IMR-90 (cell line): ENCODE measurements around the gene OARD1. TPM values are rescaled to one million over a fixed set of nuclear protein-coding genes. Genes with fewer than 3 reads are reported as not detected.

Experiments used
- ATAC-seq: fragments of 200-7000 bp; cut with Tn5 transposase; 2 replicates; pipeline ENCODE4 v1.9.1; 2020; ENCODE audit warnings: low read depth, mild to moderate bottlenecking, moderate library complexity
- BruUV-seq: library from RNA; stranded (reverse); fragments of 400-500 nt; replicated peaks from 2 replicates; lab custom pipeline; 2021; lab: Mats Ljungman, UMichigan
- CTCF ChIA-PET: fragments of 300-600 bp; formaldehyde crosslinking; extraction: SDS; loops from one replicate; lab custom pipeline; 2021; ENCODE audit warnings: antibody characterized with exemption; lab: Yijun Ruan, JAX
- POLR2A ChIA-PET: fragments of 300-600 bp; sonication (Branson Sonifier 250); formaldehyde crosslinking; loops from one replicate; lab custom pipeline; 2022; ENCODE audit warnings: antibody characterized with exemption; ENCODE audit not compliant: unreplicated experiment; lab: Charles Lee
- DNase-seq: peaks from one replicate; pipeline ENCODE4 v3.0.0; 2013
- H2AFZ ChIP-seq: replicated peaks from 2 replicates; pipeline ENCODE3; 2013; ENCODE audit warnings: low read length, mild to moderate bottlenecking; ENCODE audit not compliant: poor library complexity
- H2AK5ac ChIP-seq: 2 replicates; pipeline ENCODE4 v1.6.1; 2013; ENCODE audit warnings: low read depth, low read length, inconsistent platforms
- H2AK9ac ChIP-seq: replicated peaks from 2 replicates; pipeline ENCODE3; 2013; ENCODE audit warnings: mild to moderate bottlenecking, low read depth, low read length, moderate library complexity; ENCODE audit not compliant: poor library complexity
- H2BK120ac ChIP-seq: 2 replicates; pipeline ENCODE4 v1.6.1; 2013; ENCODE audit warnings: low read depth, low read length, inconsistent platforms
- H2BK15ac ChIP-seq: 3 replicates; pipeline ENCODE4 v1.6.1; 2013; ENCODE audit warnings: low read depth, low read length, inconsistent platforms
- H2BK20ac ChIP-seq: 2 replicates; pipeline ENCODE4 v1.6.1; 2013; ENCODE audit warnings: low read depth, mild to moderate bottlenecking, inconsistent platforms, low read length, moderate library complexity
- H2BK5ac ChIP-seq: 2 replicates; pipeline ENCODE4 v1.6.1; 2013; ENCODE audit warnings: mild to moderate bottlenecking, low read depth, low read length, inconsistent platforms; ENCODE audit not compliant: poor library complexity, severe bottlenecking
- H3K14ac ChIP-seq: replicated peaks from 2 replicates; pipeline ENCODE4 v1.6.1; 2013; ENCODE audit warnings: low read depth, low read length, inconsistent platforms
- H3K18ac ChIP-seq: 2 replicates; pipeline ENCODE4 v1.6.1; 2013; ENCODE audit warnings: low read depth, low read length, control low read depth
- H3K23ac ChIP-seq: 2 replicates; pipeline ENCODE4 v1.6.1; 2013; ENCODE audit warnings: low read depth, low read length, inconsistent platforms
- H3K27ac ChIP-seq: 2 replicates; pipeline ENCODE4 v1.5.1; 2013; ENCODE audit warnings: mild to moderate bottlenecking, control low read depth, low read length; ENCODE audit not compliant: insufficient read depth
- H3K27me3 ChIP-seq: 2 replicates; pipeline ENCODE4 v1.6.1; 2013; ENCODE audit warnings: low read length; ENCODE audit not compliant: control insufficient read depth, insufficient read depth
- H3K36me3 ChIP-seq: 2 replicates; pipeline ENCODE4 v1.6.1; 2013; ENCODE audit warnings: low read length, mixed read lengths; ENCODE audit not compliant: control insufficient read depth, insufficient read depth
- H3K4ac ChIP-seq: 2 replicates; pipeline ENCODE4 v1.6.1; 2013; ENCODE audit warnings: low read depth, low read length, inconsistent platforms
- H3K4me1 ChIP-seq: 2 replicates; pipeline ENCODE4 v1.6.1; 2013; ENCODE audit warnings: low read length, mixed read lengths; ENCODE audit not compliant: control insufficient read depth, insufficient read depth
- H3K4me2 ChIP-seq: 2 replicates; pipeline ENCODE4 v1.6.1; 2013; ENCODE audit warnings: low read depth, mild to moderate bottlenecking, control low read depth, low read length, moderate library complexity
- H3K4me3 ChIP-seq: 2 replicates; pipeline ENCODE4 v1.5.1; 2013; ENCODE audit warnings: low read depth, mild to moderate bottlenecking, control low read depth, low read length, moderate library complexity; ENCODE audit not compliant: insufficient read depth
- H3K56ac ChIP-seq: 2 replicates; pipeline ENCODE4 v1.6.1; 2013; ENCODE audit warnings: low read length, inconsistent platforms; ENCODE audit not compliant: insufficient read depth; ENCODE audit errors: extremely low read depth
- H3K79me1 ChIP-seq, 2 experiments: 2 replicates each; pipeline ENCODE4 v1.6.1; 2013; ENCODE audit warnings: low read length in 2 of 2, inconsistent platforms in 1 of 2, low read depth in 1 of 2
- H3K9ac ChIP-seq: 2 replicates; pipeline ENCODE4 v1.6.1; 2013; ENCODE audit warnings: low read depth, low read length, control low read depth
- H3K9me1 ChIP-seq: 2 replicates; pipeline ENCODE4 v1.6.1; 2013; ENCODE audit warnings: low read length, inconsistent platforms; ENCODE audit not compliant: insufficient read depth
- H3K9me3 ChIP-seq: 2 replicates; pipeline ENCODE4 v1.6.1; 2013; ENCODE audit warnings: low read length; ENCODE audit not compliant: control insufficient read depth, insufficient read depth
- H4K20me1 ChIP-seq: 2 replicates; pipeline ENCODE4 v1.6.1; 2013; ENCODE audit warnings: low read length, inconsistent platforms; ENCODE audit not compliant: insufficient read depth
- H4K5ac ChIP-seq: 2 replicates; pipeline ENCODE4 v1.6.1; 2013; ENCODE audit warnings: mild to moderate bottlenecking, low read depth, low read length, control low read depth
- H4K8ac ChIP-seq, 2 experiments: 2 replicates each; pipeline ENCODE4 v1.6.1; 2013; ENCODE audit warnings: low read depth in 2 of 2, low read length in 2 of 2, control low read depth in 1 of 2, inconsistent platforms in 1 of 2
- H4K91ac ChIP-seq: 2 replicates; pipeline ENCODE4 v1.6.1; 2013; ENCODE audit warnings: low read depth, low read length, inconsistent platforms; ENCODE audit not compliant: insufficient read depth
- BHLHE40 ChIP-seq: fragments of 150-350 bp; IDR thresholded peaks from 2 replicates; pipeline ENCODE4 v1.6.1; 2016; ENCODE audit warnings: mild to moderate bottlenecking, low read depth, low read length
- CEBPB ChIP-seq: IDR thresholded peaks from 2 replicates; pipeline ENCODE4 v1.6.1; 2012; ENCODE audit warnings: low read depth, low read length, improper control_type of control experiment
- CHD1 ChIP-seq: IDR thresholded peaks from 2 replicates; pipeline ENCODE4 v1.6.1; 2012; ENCODE audit warnings: low read depth, low read length, improper control_type of control experiment
- FOS ChIP-seq: fragments of 150-350 bp; IDR thresholded peaks from 2 replicates; pipeline ENCODE4 v1.6.1; 2016; ENCODE audit warnings: low read depth, low read length
- MAFK ChIP-seq: IDR thresholded peaks from 2 replicates; pipeline ENCODE4 v1.6.1; 2012; ENCODE audit warnings: low read depth, low read length, improper control_type of control experiment
- MAZ ChIP-seq: IDR thresholded peaks from 2 replicates; pipeline ENCODE4 v1.6.1; 2012; ENCODE audit warnings: low read depth, mild to moderate bottlenecking, low read length, improper control_type of control experiment, moderate library complexity, borderline replicate concordance
- MXI1 ChIP-seq: IDR thresholded peaks from 2 replicates; pipeline ENCODE4 v1.6.1; 2012; ENCODE audit warnings: low read depth, mild to moderate bottlenecking, low read length, moderate library complexity, borderline replicate concordance
- NFE2L2 ChIP-seq: fragments of 150-350 bp; IDR thresholded peaks from 2 replicates; pipeline ENCODE4 v1.6.1; 2016; ENCODE audit warnings: low read depth, mild to moderate bottlenecking, low read length
- POLR2A ChIP-seq: IDR thresholded peaks from 2 replicates; pipeline ENCODE4 v1.6.1; 2012; ENCODE audit warnings: mild to moderate bottlenecking, low read depth, low read length
- RAD21 ChIP-seq: IDR thresholded peaks from 2 replicates; pipeline ENCODE4 v1.6.1; 2012; ENCODE audit warnings: low read length, improper control_type of control experiment
- RCOR1 ChIP-seq: IDR thresholded peaks from 2 replicates; pipeline ENCODE4 v1.6.1; 2012; ENCODE audit warnings: mild to moderate bottlenecking, low read length, improper control_type of control experiment; ENCODE audit not compliant: insufficient replicate concordance
- RFX5 ChIP-seq: IDR thresholded peaks from 2 replicates; pipeline ENCODE4 v1.8.0; 2012; ENCODE audit warnings: low read depth, mild to moderate bottlenecking, low read length, moderate library complexity
- SMC3 ChIP-seq: fragments of 150-350 bp; IDR thresholded peaks from 2 replicates; pipeline ENCODE4 v1.6.1; 2016; ENCODE audit warnings: low read depth, mild to moderate bottlenecking, antibody characterized with exemption, low read length, moderate library complexity
- WGBS, 2 experiments: methylation state at CpG; one replicate each; pipeline versions ENCODE4 v1.1.5 to v1.1.7; 2013; ENCODE audit warnings: missing lambda C conversion rate in 2 of 2; ENCODE audit not compliant: insufficient read length in 1 of 2; ENCODE audit errors: extremely low coverage in 2 of 2; 5-methylcytosine and 5-hydroxymethylcytosine counted together
- dilution Hi-C: fragments of 300-500 bp; cut with HindIII; formaldehyde crosslinking; loops from one replicate; pipeline ENCODE4 v1.14.3; 2018; ENCODE audit warnings: low sequenced_read_pairs; ENCODE audit not compliant: unreplicated experiment
- in situ Hi-C: fragments of 300-500 bp; cut with MboI; formaldehyde crosslinking; loops from 3 replicates; pipeline ENCODE4 v1.14.3; 2019; ENCODE audit warnings: low sequenced_read_pairs, inconsistent platforms, mixed read lengths
- intact Hi-C: fragments of 100-400 bp; cut with micrococcal nuclease; formaldehyde crosslinking; loops from 2 replicates; pipeline ENCODE4 v1.10.0; 2022
- polyA plus RNA-seq, 3 experiments: library from polyadenylated mRNA; depleted of rRNA; stranded (reverse); fragments of >200 nt; gene quantifications; 2 replicates each; pipeline ENCODE4 v1.2.3, GENCODE V29; 2012; ENCODE audit warnings: low replicate concordance in 1 of 3
- total RNA-seq: library from RNA; depleted of rRNA; stranded (reverse); fragments of >200 nt; gene quantifications from 2 replicates; pipeline ENCODE4 v1.2.3, GENCODE V29; 2012
- TF ChIP-seq, protein P1 (sequence below): fragments of 150-350 bp; IDR thresholded peaks from 2 replicates; pipeline ENCODE4 v1.6.1; 2017; ENCODE audit warnings: mild to moderate bottlenecking, antibody characterized with exemption, low read length, low read depth
- TF ChIP-seq, protein P2 (sequence below): conservative IDR thresholded peaks from 2 replicates; pipeline ENCODE4 v1.5.1; 2012; ENCODE audit warnings: mild to moderate bottlenecking, low read depth, low read length, improper control_type of control experiment
- TF ChIP-seq, protein P3 (sequence below): fragments of 150-350 bp; IDR thresholded peaks from 2 replicates; pipeline ENCODE4 v1.6.1; 2016; ENCODE audit warnings: low read depth, mild to moderate bottlenecking, low read length, moderate library complexity, borderline replicate concordance

OARD1 gene
- total and polyA plus RNA-seq, 2 of the 4 experiments (the other 2 are of a cell fraction), result 2.3 to 5.5 TPM

DNA sequence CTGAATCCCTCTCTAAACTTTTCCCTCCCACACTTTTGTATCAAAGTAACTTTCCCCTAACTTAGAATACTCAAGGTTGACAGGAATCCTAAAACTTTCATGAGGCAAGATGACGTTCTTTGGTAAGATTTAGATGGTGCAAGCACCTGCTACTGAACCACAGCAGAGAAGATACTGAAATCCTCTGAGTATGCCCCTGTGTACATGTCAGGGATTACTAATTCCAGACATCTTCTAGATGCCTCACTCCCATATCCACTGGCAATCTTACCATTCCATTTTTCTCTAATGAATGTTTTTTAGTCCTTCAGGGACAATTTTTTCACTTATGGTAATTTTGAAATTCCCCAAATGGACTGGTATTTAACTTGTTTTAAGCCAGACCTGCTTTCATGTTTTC lies 10.1 kb downstream of the OARD1 start:
- POLR2A ChIA-PET, result no interaction called here
- H3K36me3 ChIP-seq, result no peaks in the 10 kb centered on the region; the same call in 1 of the 2 replicates

More for the DNA sequence above, 10.1 kb downstream of the OARD1 start:
- Histone ChIP-seq H4K8ac (no peak overlapping the region), H3K23ac (no peak overlapping the region), H2BK120ac (no peak overlapping the region), H3K27me3 (no peaks in the 10 kb centered on the region), H2BK5ac (no peak overlapping the region), H3K4ac (no peak overlapping the region), H2AFZ (no peak overlapping the region), H3K14ac (no peak overlapping the region), H3K4me3 (no peak overlapping the region), H3K9ac (no peak overlapping the region), H2BK20ac (no peak overlapping the region), H2AK5ac (no peak overlapping the region), H2AK9ac (no peak overlapping the region), H3K9me3 (no peaks in the 10 kb centered on the region), H3K27ac (no peak overlapping the region), H4K5ac (no peak overlapping the region), H3K18ac (no peak overlapping the region), H4K20me1 (no peaks in the 10 kb centered on the region), H3K79me1 (no peaks in the 10 kb centered on the region), H2BK15ac (no peak overlapping the region), H3K4me1 (peaks cover 8% of the 10 kb centered on the region), H4K91ac (no peak overlapping the region), H3K4me2 (no peak overlapping the region), H3K56ac (no peak overlapping the region), H3K9me1 (no peaks in the 10 kb centered on the region)
- no CpG with 5 or more reads among the region's 1 CpG for WGBS, 2 experiments
- dilution Hi-C loops, result no loop called here
- intact Hi-C loops, result loop anchor here (10.0 kb wide), 2 partner anchors 507 to 1717 kb away; no protein-coding TSS in a partner anchor
- DNase-seq (no peak), ATAC-seq (no peak)
- TF ChIP-seq CEBPB (no peak), RFX5 (no peak), MAFK (no peak), MXI1 (no peak), CHD1 (no peak), POLR2A (no peak), RCOR1 (no peak), RAD21 (no peak), SMC3 (no peak), FOS (no peak), NFE2L2 (no peak), MAZ (no peak), BHLHE40 (no peak)
- TF ChIP-seq, protein P1, sequence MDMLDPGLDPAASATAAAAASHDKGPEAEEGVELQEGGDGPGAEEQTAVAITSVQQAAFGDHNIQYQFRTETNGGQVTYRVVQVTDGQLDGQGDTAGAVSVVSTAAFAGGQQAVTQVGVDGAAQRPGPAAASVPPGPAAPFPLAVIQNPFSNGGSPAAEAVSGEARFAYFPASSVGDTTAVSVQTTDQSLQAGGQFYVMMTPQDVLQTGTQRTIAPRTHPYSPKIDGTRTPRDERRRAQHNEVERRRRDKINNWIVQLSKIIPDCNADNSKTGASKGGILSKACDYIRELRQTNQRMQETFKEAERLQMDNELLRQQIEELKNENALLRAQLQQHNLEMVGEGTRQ, result no peak
- TF ChIP-seq, protein P2, sequence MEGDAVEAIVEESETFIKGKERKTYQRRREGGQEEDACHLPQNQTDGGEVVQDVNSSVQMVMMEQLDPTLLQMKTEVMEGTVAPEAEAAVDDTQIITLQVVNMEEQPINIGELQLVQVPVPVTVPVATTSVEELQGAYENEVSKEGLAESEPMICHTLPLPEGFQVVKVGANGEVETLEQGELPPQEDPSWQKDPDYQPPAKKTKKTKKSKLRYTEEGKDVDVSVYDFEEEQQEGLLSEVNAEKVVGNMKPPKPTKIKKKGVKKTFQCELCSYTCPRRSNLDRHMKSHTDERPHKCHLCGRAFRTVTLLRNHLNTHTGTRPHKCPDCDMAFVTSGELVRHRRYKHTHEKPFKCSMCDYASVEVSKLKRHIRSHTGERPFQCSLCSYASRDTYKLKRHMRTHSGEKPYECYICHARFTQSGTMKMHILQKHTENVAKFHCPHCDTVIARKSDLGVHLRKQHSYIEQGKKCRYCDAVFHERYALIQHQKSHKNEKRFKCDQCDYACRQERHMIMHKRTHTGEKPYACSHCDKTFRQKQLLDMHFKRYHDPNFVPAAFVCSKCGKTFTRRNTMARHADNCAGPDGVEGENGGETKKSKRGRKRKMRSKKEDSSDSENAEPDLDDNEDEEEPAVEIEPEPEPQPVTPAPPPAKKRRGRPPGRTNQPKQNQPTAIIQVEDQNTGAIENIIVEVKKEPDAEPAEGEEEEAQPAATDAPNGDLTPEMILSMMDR, result no peak
- TF ChIP-seq, protein P3, sequence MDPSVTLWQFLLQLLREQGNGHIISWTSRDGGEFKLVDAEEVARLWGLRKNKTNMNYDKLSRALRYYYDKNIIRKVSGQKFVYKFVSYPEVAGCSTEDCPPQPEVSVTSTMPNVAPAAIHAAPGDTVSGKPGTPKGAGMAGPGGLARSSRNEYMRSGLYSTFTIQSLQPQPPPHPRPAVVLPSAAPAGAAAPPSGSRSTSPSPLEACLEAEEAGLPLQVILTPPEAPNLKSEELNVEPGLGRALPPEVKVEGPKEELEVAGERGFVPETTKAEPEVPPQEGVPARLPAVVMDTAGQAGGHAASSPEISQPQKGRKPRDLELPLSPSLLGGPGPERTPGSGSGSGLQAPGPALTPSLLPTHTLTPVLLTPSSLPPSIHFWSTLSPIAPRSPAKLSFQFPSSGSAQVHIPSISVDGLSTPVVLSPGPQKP, result no peak
- in situ Hi-C loops, result no loop called here
- no TSS peak for BruUV-seq
- CTCF ChIA-PET, result no interaction called here
